D721Med (cell line): ENCODE results near the gene CPB2.

Experiments
- DNase-seq: peaks from one replicate; pipeline ENCODE4 v3.0.0; 2011; ENCODE audit warnings: low spot score; ENCODE audit not compliant: insufficient read length
- FAIRE-seq: peaks from 2 replicates; lab custom pipeline; 2011; peaks lifted over from hg19 to GRCh38; lab: Jason Lieb, UNC
- CTCF ChIP-seq: IDR thresholded peaks from 2 replicates; pipeline ENCODE4 v1.5.1; 2012; ENCODE audit warnings: mild to moderate bottlenecking, control low read depth; ENCODE audit not compliant: insufficient read depth; ENCODE audit errors: missing control alignments

CPB2 gene

GRCh38 chr13:46134961-46135522, 30.2 kb upstream of the CPB2 start:
- no peak for DNase-seq
- no peak for TF ChIP-seq CTCF
- FAIRE-seq = no peak

GRCh38 chr13:46134494-46134893, 29.7 kb upstream of the CPB2 start:
- no peak for TF ChIP-seq CTCF
- DNase-seq (no peak), FAIRE-seq (no peak)

- FAIRE-seq (no peak), DNase-seq (no peak)
Observed at GRCh38 chr13:46132109-46132508, 27.3 kb upstream of the CPB2 start.

GRCh38 chr13:46131705-46132104, 26.9 kb upstream of the CPB2 start:
- FAIRE-seq = no peak
- DNase-seq = no peak
- no peak for TF ChIP-seq CTCF

More at GRCh38 chr13:46132109-46132508, 27.3 kb upstream of the CPB2 start:
- TF ChIP-seq CTCF = no peak

- DNase-seq (no peak), FAIRE-seq (no peak)
- no peak for TF ChIP-seq CTCF
Observed at GRCh38 chr13:46129955-46130618, 25.3 kb upstream of the CPB2 start.

- no peak for TF ChIP-seq CTCF
- FAIRE-seq = no peak
Observed at GRCh38 chr13:46129124-46129523, 24.3 kb upstream of the CPB2 start.

GRCh38 chr13:46127358-46128023, 22.7 kb upstream of the CPB2 start:
- TF ChIP-seq CTCF = no peak
- no peak for FAIRE-seq
- DNase-seq = no peak

More at GRCh38 chr13:46129124-46129523, 24.3 kb upstream of the CPB2 start:
- no peak for DNase-seq
